CD4-positive, alpha-beta memory T cell (primary cell): ENCODE measurements around the gene CDKN2D. TPM values are rescaled to one million over a fixed set of nuclear protein-coding genes. Genes with fewer than 3 reads are reported as not detected.
"Not testable (repeated sequence)": the region's sequence is repeated elsewhere in the genome, so short reads cannot be mapped to it uniquely, and the experiment has no call there.

Experiments
- CTCF ChIA-PET: fragments of 350-600 bp; sonication (Branson Sonifier 250); formaldehyde crosslinking; loops from one replicate; lab custom pipeline; 2021; ENCODE audit warnings: inconsistent platforms; ENCODE audit not compliant: partially characterized antibody; lab: Charles Lee
- POLR2A ChIA-PET: fragments of 350-600 bp; sonication (Branson Sonifier 250); formaldehyde crosslinking; loops from one replicate; lab custom pipeline; 2021; ENCODE audit not compliant: partially characterized antibody; lab: Charles Lee
- DNase-seq, 5 donors: peaks; one replicate each; pipeline versions ENCODE4 v3.0.0 to v3.0.0-alpha.2; 2020 to 2022; ENCODE audit warnings: mixed read lengths in 1 of 5
- H3K27ac ChIP-seq: one replicate; pipeline ENCODE4 v1.7.0; 2013; ENCODE audit warnings: low read depth, low read length
- H3K27me3 ChIP-seq: 2 replicates; pipeline ENCODE4 v1.7.0; 2013; ENCODE audit warnings: mild to moderate bottlenecking, low read length, moderate library complexity; ENCODE audit not compliant: insufficient read depth
- H3K36me3 ChIP-seq: 2 replicates; pipeline ENCODE4 v1.7.0; 2013; ENCODE audit warnings: mild to moderate bottlenecking, low read length, moderate library complexity; ENCODE audit not compliant: insufficient read depth
- H3K4me1 ChIP-seq: 2 replicates; pipeline ENCODE4 v1.7.0; 2013; ENCODE audit warnings: mild to moderate bottlenecking, low read length, moderate library complexity; ENCODE audit not compliant: insufficient read depth
- H3K4me3 ChIP-seq, 2 donors: one replicate each; pipeline ENCODE4 v1.7.0; 2013; ENCODE audit warnings: low read length in 2 of 2, mild to moderate bottlenecking in 1 of 2
- H3K9me3 ChIP-seq, 2 donors: one replicate each; pipeline ENCODE4 v1.7.0; 2013; ENCODE audit warnings: low read length in 2 of 2, control low read depth in 1 of 2; ENCODE audit not compliant: control insufficient read depth in 1 of 2
- H3K27ac Mint-ChIP-seq, 7 donors: one replicate each; pipeline ENCODE4 v1.8.0; 2020 to 2021; ENCODE audit warnings: mixed read lengths in 7 of 7, mild to moderate bottlenecking in 6 of 7, inconsistent platforms in 3 of 7, moderate library complexity in 3 of 7
- H3K27me3 Mint-ChIP-seq, 2 donors: one replicate each; pipeline ENCODE4 v1.8.0; 2020 to 2021; ENCODE audit warnings: mixed read lengths in 2 of 2
- H3K36me3 Mint-ChIP-seq, 2 donors: one replicate each; pipeline ENCODE4 v1.8.0; 2020 to 2021; ENCODE audit warnings: mixed read lengths in 2 of 2, inconsistent platforms in 1 of 2, mild to moderate bottlenecking in 1 of 2
- H3K4me1 Mint-ChIP-seq, 4 donors: one replicate each; pipeline ENCODE4 v1.8.0; 2020 to 2021; ENCODE audit warnings: mixed read lengths in 4 of 4, mild to moderate bottlenecking in 1 of 4
- H3K4me3 Mint-ChIP-seq, 8 donors: one replicate each; pipeline ENCODE4 v1.8.0; 2020 to 2021; ENCODE audit warnings: mixed read lengths in 8 of 8, mild to moderate bottlenecking in 7 of 8, moderate library complexity in 6 of 8, inconsistent platforms in 3 of 8
- H3K9me3 Mint-ChIP-seq, 8 donors: one replicate each; pipeline ENCODE4 v1.8.0; 2020 to 2021; ENCODE audit warnings: mixed read lengths in 8 of 8, mild to moderate bottlenecking in 5 of 8, inconsistent platforms in 3 of 8, moderate library complexity in 1 of 8
- intact Hi-C: fragments of 100-400 bp; cut with micrococcal nuclease; formaldehyde crosslinking; loops from one replicate; pipeline ENCODE4 v1.15.1; 2023
- polyA plus RNA-seq, 2 donors: library from polyadenylated mRNA; unstranded; fragments of 300-500 nt; fragmentation: Illumina TruSeq; gene quantifications; one replicate each; pipeline ENCODE4 v1.2.3, GENCODE V29; 2021
- total RNA-seq, 2 experiments: library from RNA; stranded (reverse); gene quantifications; one replicate each; pipeline ENCODE4 v1.2.3, GENCODE V29; 2021

Gene CDKN2D
- total and polyA plus RNA-seq, 4 experiments from 2014 or later = 25.6 to 159 (median 79.4) TPM

DNA sequence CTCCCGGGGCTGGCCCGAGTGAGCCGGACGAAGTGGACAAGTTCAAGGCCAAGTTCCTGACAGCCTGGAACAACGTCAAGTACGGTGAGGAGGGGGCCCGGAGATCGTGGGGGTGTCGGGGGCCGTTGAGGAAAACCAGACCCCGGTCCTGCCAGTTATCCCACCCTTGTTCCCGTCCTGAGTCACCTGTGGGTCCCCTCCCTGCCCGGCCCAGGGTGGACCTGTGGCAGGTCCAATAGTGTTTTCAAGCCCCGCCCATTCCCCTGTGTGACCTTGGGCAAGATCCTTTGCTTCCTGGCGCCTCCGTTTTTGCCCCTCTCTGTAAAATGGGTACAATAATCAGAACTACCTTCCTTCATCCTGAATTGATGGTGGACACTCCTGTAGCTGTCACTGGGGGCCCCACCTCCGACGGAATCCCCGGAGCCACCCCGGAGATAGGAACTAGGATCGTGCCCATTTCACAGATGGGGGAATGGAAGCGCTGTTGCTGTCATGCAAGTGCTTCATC lies 24.5 kb downstream of the CDKN2D start:
- intact Hi-C loops = no loop called here
- Histone ChIP-seq H3K4me1 (peaks cover 18% of the 10 kb centered on the region), H3K27me3 (no peaks in the 10 kb centered on the region), H3K4me3 (peak overlapping the region; percentile 49 to 66), H3K9me3 (no peaks in the 10 kb centered on the region), H3K27ac (peak overlapping the region; percentile 86), H3K36me3 (peaks cover 19% of the 10 kb centered on the region)
- Mint-ChIP-seq H3K36me3 (peaks cover 3 to 22% of the 10 kb centered on the region in 2 donors), H3K27me3 (peaks cover 2 to 6% of the 10 kb centered on the region in 2 donors), H3K4me3 (peak overlapping the region; percentile 89 to 94 (median 91)), H3K4me1 (peaks cover 9 to 20% (median 14%) of the 10 kb centered on the region in 4 donors), H3K27ac (peak overlapping the region; percentile 68 to 97 (median 91)), H3K9me3 (no peaks in the 10 kb centered on the region)
- peak in 3 of 5 donors; percentile 3 to 53 (median 9) for DNase-seq
- POLR2A ChIA-PET = interaction anchor here (0.6 to 6.8 kb wide), 4 partner anchors 10 to 443 kb away, joined by 3 to 69 read pairs (median 15); partner anchors contain the start of genes CDKN2D and KRI1
- CTCF ChIA-PET = interaction anchor here (1.0 kb wide), 1 partner anchor 12 kb away, joined by 3 read pairs; no protein-coding TSS in a partner anchor

DNA sequence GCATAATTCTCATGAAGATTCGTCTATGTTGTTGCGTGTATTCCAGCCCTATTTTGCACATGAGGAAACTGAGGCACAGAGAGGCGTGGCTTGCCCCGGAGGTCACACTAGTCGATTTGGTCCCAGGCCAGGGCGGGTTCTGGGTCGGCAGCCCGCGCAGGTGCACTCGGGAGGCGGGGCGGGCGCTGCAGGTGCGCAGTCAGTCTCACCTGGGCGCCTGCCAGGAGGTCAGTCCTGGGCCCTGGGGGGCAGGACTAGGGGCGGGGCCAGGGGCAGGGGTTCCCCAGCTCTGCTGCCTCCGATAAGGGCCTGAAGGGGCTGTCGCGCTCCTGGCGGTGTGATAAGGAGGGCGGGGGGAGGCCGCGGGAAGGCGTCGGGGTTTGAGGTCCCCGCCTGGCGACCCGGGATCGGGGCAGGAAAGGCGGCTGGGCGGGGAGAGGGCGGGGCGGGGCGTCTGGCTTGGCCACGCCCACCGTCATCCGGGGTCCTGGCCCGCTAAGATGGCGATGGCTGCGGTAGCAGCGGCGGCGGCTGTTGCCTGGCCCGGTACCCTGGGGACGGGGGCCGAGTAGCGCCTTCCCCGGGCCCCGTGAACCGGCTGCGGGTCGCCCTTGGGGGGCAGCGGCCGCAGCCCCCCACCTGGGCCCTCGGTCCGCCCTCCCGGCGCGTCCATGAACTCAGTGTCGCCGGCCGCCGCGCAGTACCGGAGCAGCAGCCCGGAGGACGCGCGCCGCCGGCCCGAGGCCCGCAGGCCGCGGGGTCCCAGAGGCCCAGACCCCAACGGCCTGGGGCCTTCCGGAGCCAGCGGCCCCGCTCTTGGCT lies 25.1 kb downstream of the CDKN2D start, which contains the start of gene ATG4D:
Gene ATG4D (plus strand): TSS at position 485 of the 822 bp plus-strand sequence. CDS start 187 bp downstream, at position 672.
- peak within 1 kb of the TSS; percentile 89 to 94 (median 91) for H3K4me3 Mint-ChIP-seq
- Histone ChIP-seq H3K27ac (peak within 1 kb of the TSS; percentile 86), H3K27me3 (no peaks in the 10 kb centered on the region), H3K9me3 (no peaks in the 10 kb centered on the region), H3K36me3 (peaks cover 15% of the 10 kb centered on the region), H3K4me3 (peak within 1 kb of the TSS; percentile 49 to 66), H3K4me1 (peaks cover 18% of the 10 kb centered on the region)
- intact Hi-C loops = loop anchor here (1.0 to 2.0 kb wide), 3 partner anchors 11 to 39 kb away; no protein-coding TSS in a partner anchor
- H3K27ac Mint-ChIP-seq = peak within 1 kb of the TSS; percentile 83 to 97 (median 91)
- peaks cover 5 to 10% of the 10 kb centered on the region in 2 donors for H3K27me3 Mint-ChIP-seq
- POLR2A ChIA-PET = interaction anchor here (0.6 to 6.8 kb wide), 6 partner anchors 10 to 442 kb away, joined by 3 to 69 read pairs (median 4); partner anchors contain the start of genes CDKN2D and KRI1
- no peaks in the 10 kb centered on the region for H3K9me3 Mint-ChIP-seq
- peak; percentile 85 to 89 (median 85) for DNase-seq
- peaks cover 9 to 20% (median 14%) of the 10 kb centered on the region in 4 donors for H3K4me1 Mint-ChIP-seq
- peaks cover 3 to 16% of the 10 kb centered on the region in 2 donors for H3K36me3 Mint-ChIP-seq
- CTCF ChIA-PET = interaction anchor here (1.0 to 3.8 kb wide), 12 partner anchors 9 to 156 kb away, joined by 3 to 51 read pairs (median 6); partner anchors contain the start of gene CDKN2D

- Histone ChIP-seq H3K4me3 (peak overlapping the region in 1 of 2 donors; percentile 66), H3K27ac (peak overlapping the region; percentile 86), H3K36me3 (peaks cover 10% of the 10 kb centered on the region), H3K27me3 (no peaks in the 10 kb centered on the region), H3K9me3 (no peaks in the 10 kb centered on the region), H3K4me1 (peaks cover 18% of the 10 kb centered on the region)
- no peaks in the 10 kb centered on the region for H3K9me3 Mint-ChIP-seq
- H3K36me3 Mint-ChIP-seq = peaks cover 0 to 11% of the 10 kb centered on the region in 2 donors
- peaks cover 9 to 20% (median 14%) of the 10 kb centered on the region in 4 donors for H3K4me1 Mint-ChIP-seq
- ChIA-PET POLR2A (interaction anchor here (1.0 to 6.8 kb wide), 5 partner anchors 11 to 60 kb away, joined by 3 to 69 read pairs (median 5); partner anchors contain the start of genes CDKN2D and KRI1), CTCF (interaction anchor here (1.0 to 3.8 kb wide), 13 partner anchors 10 to 157 kb away, joined by 3 to 51 read pairs (median 5); partner anchors contain the start of gene CDKN2D)
- peaks cover 7 to 13% of the 10 kb centered on the region in 2 donors for H3K27me3 Mint-ChIP-seq
- DNase-seq = no peak
- H3K4me3 Mint-ChIP-seq = peak overlapping the region; percentile 77 to 88 (median 84)
- intact Hi-C loops = loop anchor here (1.0 to 2.0 kb wide), 3 partner anchors 11 to 38 kb away; no protein-coding TSS in a partner anchor
- H3K27ac Mint-ChIP-seq = peak overlapping the region; percentile 61 to 93 (median 84)
Observed at GRCh38 chr19:10543059-10543419, 25.7 kb downstream of the CDKN2D start.

- H3K4me3 Mint-ChIP-seq, H3K27ac ChIP-seq, intact Hi-C loops, H3K4me1 ChIP-seq, H3K36me3 Mint-ChIP-seq, POLR2A ChIA-PET, DNase-seq, H3K9me3 Mint-ChIP-seq, H3K27ac Mint-ChIP-seq, H3K27me3 ChIP-seq, H3K9me3 ChIP-seq, H3K4me3 ChIP-seq, H3K36me3 ChIP-seq, H3K4me1 Mint-ChIP-seq: not testable (repeated sequence)
- CTCF ChIA-PET = interaction anchor here (1.0 to 1.3 kb wide), 2 partner anchors 27 to 31 kb away, joined by 3 read pairs; no protein-coding TSS in a partner anchor
- H3K27me3 Mint-ChIP-seq = peaks cover 12 to 18% of the 10 kb centered on the region in 2 donors
Observed at GRCh38 chr19:10539016-10539415, 29.8 kb downstream of the CDKN2D start.

DNA sequence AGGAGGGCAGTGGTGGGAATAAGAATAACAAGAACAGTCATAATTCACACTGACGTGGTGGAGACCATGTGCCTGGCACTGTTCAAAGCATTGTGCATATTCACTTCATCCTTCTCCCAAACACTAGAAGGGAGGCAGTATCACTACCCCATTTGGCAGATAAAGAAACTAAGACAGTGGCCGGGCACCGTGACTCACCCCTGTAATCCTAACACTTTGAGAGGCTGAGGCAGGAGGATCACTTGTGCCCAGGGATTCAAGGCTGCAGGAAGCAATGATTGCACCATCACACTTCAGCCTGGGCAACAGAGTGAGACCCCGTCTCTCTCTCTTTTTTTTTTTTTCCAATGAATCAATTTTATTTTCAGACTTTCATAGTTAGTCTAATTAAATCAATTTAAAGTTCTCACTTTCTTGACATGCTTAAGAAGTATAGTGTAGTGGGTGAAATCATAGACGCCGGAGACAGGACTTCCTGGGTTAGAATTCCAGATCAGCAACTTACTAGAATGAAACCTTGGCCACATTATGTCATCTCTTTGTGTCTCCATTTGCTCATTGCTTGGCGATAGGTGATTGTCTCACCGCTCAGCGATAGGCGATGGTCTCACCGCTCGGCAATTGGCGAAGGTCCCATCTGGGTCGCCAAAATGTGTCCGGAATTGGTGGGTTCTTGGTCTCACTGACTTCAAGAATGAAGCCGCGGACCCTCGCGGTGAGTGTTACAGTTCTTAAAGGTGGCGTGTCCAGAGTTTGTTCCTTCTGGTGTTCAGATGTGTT lies 30.4 kb downstream of the CDKN2D start:
- Mint-ChIP-seq H3K27ac (no peak overlapping the region), H3K9me3 (no peaks in the 10 kb centered on the region), H3K36me3 (no peaks in the 10 kb centered on the region), H3K4me1 (peaks cover 2 to 7% (median 5%) of the 10 kb centered on the region in 4 donors), H3K4me3 (no peak overlapping the region), H3K27me3 (peaks cover 14 to 18% of the 10 kb centered on the region in 2 donors)
- H3K4me1 ChIP-seq = peaks cover 5% of the 10 kb centered on the region
- H3K36me3 ChIP-seq = no peaks in the 10 kb centered on the region
- DNase-seq = no peak
- CTCF ChIA-PET = interaction anchor here (0.6 to 1.4 kb wide), 9 partner anchors 15 to 164 kb away, joined by 3 to 4 read pairs (median 3); partner anchors contain the start of gene CDC37
- H3K9me3 ChIP-seq = no peaks in the 10 kb centered on the region
- POLR2A ChIA-PET = no interaction called here
- H3K27me3 ChIP-seq = no peaks in the 10 kb centered on the region
- intact Hi-C loops = no loop called here
- H3K27ac ChIP-seq = no peak overlapping the region
- no peak overlapping the region for H3K4me3 ChIP-seq

DNA sequence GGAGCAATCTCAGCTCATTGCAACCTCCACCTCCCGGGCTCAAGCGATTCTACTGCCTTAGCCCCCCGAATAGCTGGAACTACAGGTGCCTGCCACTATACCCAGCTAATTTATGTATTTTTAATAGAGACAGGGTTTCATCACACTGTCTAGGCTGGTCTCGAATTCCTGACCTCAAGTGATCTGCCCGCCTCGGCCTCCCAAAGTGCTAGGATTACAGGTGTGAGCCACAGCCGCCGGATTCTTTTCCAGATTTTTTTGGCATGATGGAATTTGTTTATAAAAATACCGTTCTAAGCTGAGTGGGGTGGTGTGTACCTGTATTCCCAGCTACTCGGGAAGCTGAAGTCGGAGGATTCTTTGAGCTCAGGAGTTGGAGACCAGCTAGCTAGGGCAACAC lies 31.1 kb downstream of the CDKN2D start:
- Histone ChIP-seq H3K4me1 (no peaks in the 10 kb centered on the region), H3K4me3 (no peak overlapping the region), H3K9me3 (no peaks in the 10 kb centered on the region), H3K27me3 (no peaks in the 10 kb centered on the region), H3K36me3 (no peaks in the 10 kb centered on the region), H3K27ac (no peak overlapping the region)
- Mint-ChIP-seq H3K9me3 (no peaks in the 10 kb centered on the region), H3K27me3 (peaks cover 14 to 18% of the 10 kb centered on the region in 2 donors), H3K4me3 (no peak overlapping the region), H3K4me1 (no peaks in the 10 kb centered on the region), H3K27ac (no peak overlapping the region), H3K36me3 (no peaks in the 10 kb centered on the region)
- intact Hi-C loops = no loop called here
- ChIA-PET POLR2A (no interaction called here), CTCF (interaction anchor here (0.6 to 1.4 kb wide), 7 partner anchors 16 to 165 kb away, joined by 3 to 4 read pairs (median 3); partner anchors contain the start of gene CDC37)
- DNase-seq = no peak
